Occipital lobe (tissue), 2 donors: ENCODE results near the gene FIBCD1. TPM values are rescaled to one million over a fixed set of nuclear protein-coding genes. Genes with fewer than 3 reads are reported as not detected.

Experiments used
- DNase-seq: peaks from one replicate; lab custom pipeline; 2025; lab: John Stamatoyannopoulos, UW
- total RNA-seq: library from RNA; depleted of rRNA; stranded (reverse); fragments of >200 nt; gene quantifications from one replicate; pipeline ENCODE4 v1.2.3, GENCODE V29; 2014

Gene FIBCD1
- total RNA-seq, 1 donor from 2014 or later = 1.4 TPM

GRCh38 chr9:130882696-130883225, 56.3 kb downstream of the FIBCD1 start:
- DNase-seq = no peak

DNA sequence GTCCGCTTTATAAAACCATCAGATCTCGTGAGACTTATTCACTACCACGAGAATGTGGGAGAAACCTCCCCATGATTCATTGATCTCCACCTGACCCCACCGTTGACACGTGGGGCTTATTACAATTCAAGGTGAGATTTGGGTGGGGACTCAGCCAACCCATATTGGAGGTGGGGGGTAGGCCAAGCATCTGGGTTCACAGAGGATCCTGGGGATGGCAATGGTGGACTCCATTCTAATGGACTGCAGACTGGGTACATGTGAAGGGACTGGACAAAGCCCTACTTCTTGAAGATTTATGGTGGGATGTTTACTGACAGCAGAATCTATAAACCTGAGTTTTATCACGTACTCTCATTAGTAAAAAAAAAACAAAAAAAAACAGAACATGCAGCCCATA, 57.5 kb downstream of the FIBCD1 start:
- DNase-seq = no peak

- no peak for DNase-seq
Observed at GRCh38 chr9:130880599-130881220, 58.3 kb downstream of the FIBCD1 start.

DNA sequence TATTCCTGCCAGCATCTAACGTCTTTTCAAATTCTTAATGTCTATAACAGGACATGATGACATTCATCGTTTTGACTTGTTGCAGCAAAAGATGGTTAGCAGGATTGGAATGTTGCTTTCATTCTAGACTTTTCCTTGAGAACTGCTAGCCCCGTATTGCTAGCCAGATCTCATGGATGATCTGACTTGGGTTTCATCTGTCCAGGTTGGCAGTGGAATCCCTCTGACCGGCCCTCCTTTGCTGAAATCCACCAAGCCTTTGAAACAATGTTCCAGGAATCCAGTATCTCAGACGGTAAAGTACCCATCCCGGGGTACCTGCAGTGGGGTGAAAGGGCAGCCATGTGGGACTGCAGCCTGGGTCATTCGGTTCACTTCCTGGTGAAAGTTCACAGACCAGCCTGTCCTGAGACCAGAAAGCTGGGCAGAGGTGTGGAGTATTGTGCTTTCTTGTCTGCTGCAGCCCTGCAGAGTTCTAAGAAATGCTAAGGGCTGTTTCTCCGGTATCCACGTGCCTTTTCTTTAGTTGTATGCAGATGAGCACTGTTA, 59.1 kb downstream of the FIBCD1 start:
- no peak for DNase-seq

DNA sequence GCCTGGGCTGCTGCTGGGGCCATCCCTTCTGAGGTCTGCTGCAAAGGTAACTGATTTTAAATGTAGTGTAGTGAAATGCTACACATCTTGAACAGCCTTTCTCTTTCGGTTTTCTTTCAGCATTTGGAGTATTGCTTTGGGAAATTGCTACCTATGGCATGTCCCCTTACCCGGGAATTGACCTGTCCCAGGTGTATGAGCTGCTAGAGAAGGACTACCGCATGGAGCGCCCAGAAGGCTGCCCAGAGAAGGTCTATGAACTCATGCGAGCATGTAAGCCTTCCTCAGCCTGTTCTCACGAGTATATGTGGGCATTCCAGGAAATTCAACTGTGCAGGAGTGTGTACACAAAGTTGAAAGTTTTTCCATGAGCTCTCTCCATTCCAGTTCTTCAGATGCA, 60.8 kb downstream of the FIBCD1 start:
- no peak for DNase-seq

DNA sequence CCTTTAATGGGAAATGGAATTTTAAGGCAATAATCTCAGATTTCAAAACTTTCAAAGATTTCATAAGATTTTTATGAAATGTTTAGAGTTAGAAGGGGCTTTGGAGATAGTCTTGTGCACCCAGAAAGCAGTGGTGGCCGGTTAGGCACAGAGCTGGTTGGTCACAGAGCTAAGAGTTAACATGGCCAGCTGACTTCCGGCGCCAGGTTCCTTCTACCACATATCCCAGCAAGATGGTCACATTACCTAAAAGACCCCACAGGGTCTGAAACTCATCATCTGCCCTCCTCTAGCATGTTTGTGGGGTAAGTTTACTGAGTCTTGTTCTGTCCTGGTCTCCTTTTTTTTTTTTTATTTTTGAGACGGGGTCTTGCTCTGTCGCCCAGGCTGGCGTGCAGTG, 61.7 kb downstream of the FIBCD1 start:
- no peak for DNase-seq

DNA sequence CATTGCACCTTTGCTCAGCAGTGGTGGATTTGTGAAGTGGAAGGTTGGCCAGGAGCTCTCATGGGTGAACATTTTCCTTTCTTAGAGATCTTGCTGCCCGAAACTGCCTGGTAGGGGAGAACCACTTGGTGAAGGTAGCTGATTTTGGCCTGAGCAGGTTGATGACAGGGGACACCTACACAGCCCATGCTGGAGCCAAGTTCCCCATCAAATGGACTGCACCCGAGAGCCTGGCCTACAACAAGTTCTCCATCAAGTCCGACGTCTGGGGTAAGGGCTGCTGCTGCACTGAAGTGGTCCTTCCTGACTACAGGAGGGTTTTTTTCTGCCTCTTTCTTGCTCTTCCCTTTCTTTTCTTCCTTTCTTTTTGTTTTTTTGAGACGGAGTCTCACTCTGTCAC, 64.3 kb downstream of the FIBCD1 start:
- DNase-seq = no peak

DNA sequence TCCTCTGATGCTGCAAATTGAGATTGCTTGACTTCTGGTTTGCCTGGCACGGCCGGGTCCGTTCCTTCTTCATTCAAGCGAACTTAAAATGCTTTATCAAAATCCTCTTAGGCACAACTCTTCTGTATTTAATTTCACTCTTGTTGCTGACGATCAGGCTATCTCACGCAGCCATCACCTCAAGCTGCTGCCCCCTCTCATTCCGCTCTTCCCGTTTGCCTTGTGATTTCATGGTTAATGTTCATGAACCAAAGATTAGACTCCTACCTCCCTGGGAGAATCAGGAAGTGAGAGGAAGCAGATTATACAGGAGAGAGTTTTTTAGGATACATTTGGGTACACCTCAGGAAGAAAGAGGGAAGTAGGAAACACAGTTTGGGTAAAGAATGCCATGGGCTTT, 65.1 kb downstream of the FIBCD1 start:
- no peak for DNase-seq

- DNase-seq = no peak
Observed at GRCh38 chr9:130872912-130873503, 66.0 kb downstream of the FIBCD1 start.

GRCh38 chr9:130872508-130872907, 66.5 kb downstream of the FIBCD1 start:
- no peak for DNase-seq

GRCh38 chr9:130872093-130872492, 67.0 kb downstream of the FIBCD1 start:
- no peak for DNase-seq

- DNase-seq = no peak
Observed at GRCh38 chr9:130871395-130872062, 67.5 kb downstream of the FIBCD1 start.

GRCh38 chr9:130870491-130871381, 68.3 kb downstream of the FIBCD1 start:
- DNase-seq = no peak

GRCh38 chr9:130869250-130869649, 69.8 kb downstream of the FIBCD1 start:
- no peak for DNase-seq

- no peak for DNase-seq
Observed at GRCh38 chr9:130868230-130868629, 70.8 kb downstream of the FIBCD1 start.

- DNase-seq = no peak
Observed at GRCh38 chr9:130867556-130867955, 71.5 kb downstream of the FIBCD1 start.

GRCh38 chr9:130866474-130866965, 72.5 kb downstream of the FIBCD1 start:
- peak; percentile 35 for DNase-seq

DNA sequence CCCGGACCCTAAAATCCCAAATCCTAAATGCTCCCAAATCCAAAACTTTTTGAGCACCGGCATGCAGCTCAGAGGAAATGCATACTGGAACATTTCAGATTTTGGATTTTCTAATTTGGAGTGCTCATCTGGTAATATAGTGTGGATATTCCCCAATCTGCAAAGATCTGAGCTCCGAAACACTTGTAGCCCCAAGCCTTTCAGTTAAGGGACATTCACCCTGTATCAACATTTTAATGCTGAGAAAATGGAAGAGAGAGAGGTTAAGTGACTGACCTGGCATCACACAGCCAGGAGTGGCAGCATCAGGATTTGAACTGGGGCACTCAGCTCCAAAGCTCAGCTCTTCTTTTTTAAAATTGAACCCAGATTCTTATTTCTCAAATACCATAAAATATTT, 73.1 kb downstream of the FIBCD1 start:
- no peak for DNase-seq

- no peak for DNase-seq
Observed at GRCh38 chr9:130864541-130864940, 74.5 kb downstream of the FIBCD1 start.

GRCh38 chr9:130862747-130863146, 76.3 kb downstream of the FIBCD1 start:
- DNase-seq = no peak

GRCh38 chr9:130862217-130862616, 76.8 kb downstream of the FIBCD1 start:
- DNase-seq = no peak
